Transverse colon (tissue), 4 donors: ENCODE measurements around the gene RAB40A. TPM values are rescaled to one million over a fixed set of nuclear protein-coding genes. Genes with fewer than 3 reads are reported as not detected.
A peak's percentile ranks its signal among the peaks of the same experiment; 100 is the strongest.
"Not testable (repeated sequence)": the region's sequence is repeated elsewhere in the genome, so short reads cannot be mapped to it uniquely, and the experiment has no call there.

Experiments used
- DNase-seq: peaks from one replicate; pipeline ENCODE4 v3.0.0-alpha.2; 2019
- H3K27ac ChIP-seq, 4 donors: fragments of 200-600 bp; sonication (generic); 2 replicates each; pipeline ENCODE4 v1.5.1; 2016 to 2018; ENCODE audit warnings: inconsistent platforms in 4 of 4
- H3K27me3 ChIP-seq: fragments of 200-600 bp; sonication (generic); 2 replicates; pipeline ENCODE4 v1.5.1; 2017; ENCODE audit warnings: inconsistent platforms
- H3K36me3 ChIP-seq, 4 donors: fragments of 200-600 bp; sonication (generic); 2 replicates each; pipeline ENCODE4 v1.5.1; 2017 to 2019; ENCODE audit warnings: inconsistent platforms in 4 of 4
- H3K4me1 ChIP-seq, 4 donors: fragments of 200-600 bp; sonication (generic); 2 replicates each; pipeline ENCODE4 v1.5.1; 2017 to 2020; ENCODE audit warnings: inconsistent platforms in 4 of 4
- H3K4me3 ChIP-seq, 4 donors: fragments of 200-600 bp; sonication (generic); 1 replicate in 1 of 4; 2 replicates in 3 of 4; pipeline versions ENCODE4 v1.5.1 to v1.6.1; 2017 to 2019; ENCODE audit warnings: inconsistent platforms in 4 of 4
- H3K9me3 ChIP-seq, 2 donors: fragments of 200-600 bp; sonication (generic); 2 replicates each; pipeline ENCODE4 v1.5.1; 2017 to 2019; ENCODE audit warnings: inconsistent platforms in 2 of 2
- CTCF ChIP-seq, 5 experiments: fragments of 200-600 bp in 3 of 5; fragments of 450-650 bp in 2 of 5; sonication (generic) in 3 of 5; IDR thresholded peaks; 1 replicate in 2 of 5; 2 replicates in 3 of 5; pipeline ENCODE4 v1.5.1; 2016 to 2017; ENCODE audit warnings: antibody characterized with exemption in 5 of 5, inconsistent platforms in 3 of 5, mild to moderate bottlenecking in 2 of 5, moderate library complexity in 1 of 5
- EP300 ChIP-seq: sonication (generic); formaldehyde crosslinking; IDR thresholded peaks from one replicate; pipeline ENCODE4 v1.6.1; 2017; ENCODE audit warnings: antibody characterized with exemption, low read depth
- POLR2A ChIP-seq: fragments of 450-650 bp; IDR thresholded peaks from one replicate; pipeline ENCODE4 v1.6.1; 2016; ENCODE audit warnings: antibody characterized with exemption, mild to moderate bottlenecking, moderate library complexity
- POLR2AphosphoS5 ChIP-seq, 3 donors: sonication (generic); formaldehyde crosslinking; IDR thresholded peaks; one replicate each; pipeline ENCODE4 v1.6.1; 2016; ENCODE audit warnings: antibody characterized with exemption in 3 of 3
- WGBS, 2 donors: methylation state at CpG; one replicate each; pipeline ENCODE4 v1.1.5; 2018; ENCODE audit warnings: low coverage in 1 of 2; 5-methylcytosine and 5-hydroxymethylcytosine counted together
- in situ Hi-C, 4 donors: fragments of 200-750 bp; cut with MboI; loops; one replicate each; pipeline versions ENCODE4 v1.15.0 to v1.15.1; 2017; ENCODE audit warnings: low sequenced_read_pairs in 3 of 4, low pct_ligation_motif_present in 1 of 4, low pct_unique_long_range_greater_than_20kb in 1 of 4
- intact Hi-C: fragments of 100-400 bp; cut with DNase I; formaldehyde crosslinking; loops from one replicate; pipeline ENCODE4 v1.15.1; 2023; ENCODE audit warnings: low total_unique reads
- total RNA-seq, 4 donors: library from RNA; depleted of rRNA; stranded (reverse); fragments of >200 nt; gene quantifications; one replicate each; pipeline ENCODE4 v1.1.0, GENCODE V29; 2016

Gene RAB40A
- total RNA-seq, 4 donors from 2014 or later, result 0.55 to 1.4 TPM; not detected in 2

- Histone ChIP-seq H3K4me3 (no peak overlapping the region), H3K4me1 (no peaks in the 10 kb centered on the region), H3K27ac (no peak overlapping the region), H3K9me3 (no peaks in the 10 kb centered on the region), H3K27me3 (no peaks in the 10 kb centered on the region), H3K36me3 (no peaks in the 10 kb centered on the region)
- no peak for DNase-seq
- in situ Hi-C loops, result no loop called here
- WGBS, 2 donors, result 54% methylated on average over 2 of the region's 2 CpGs; no CpG with 5 or more reads in 1 of the 2 donors
- intact Hi-C loops, result no loop called here
- TF ChIP-seq POLR2A, result no peak
- no peak for TF ChIP-seq EP300
- TF ChIP-seq CTCF (IDR thresholded peaks at IDR 0.05), result no peak
- no peak for TF ChIP-seq POLR2AphosphoS5 (IDR thresholded peaks at IDR 0.05)
Observed at GRCh38 chrX:103480526-103480925, 38.8 kb downstream of the RAB40A start.

GRCh38 chrX:103477496-103477895 is 41.8 kb downstream of the RAB40A start:
- in situ Hi-C loops (no loop called here), intact Hi-C loops (no loop called here)
- H3K27ac ChIP-seq, result no peak overlapping the region

GRCh38 chrX:103475381-103475780 is 43.9 kb downstream of the RAB40A start:
- H3K9me3 ChIP-seq, result no peaks in the 10 kb centered on the region
- H3K36me3 ChIP-seq, result no peaks in the 10 kb centered on the region
- no peak overlapping the region for H3K4me3 ChIP-seq
- H3K27ac ChIP-seq, result no peak overlapping the region
- in situ Hi-C loops, result no loop called here
- H3K4me1 ChIP-seq, result no peaks in the 10 kb centered on the region
- 83% methylated on average over 1 of the region's 1 CpG; no CpG with 5 or more reads in 1 of the 2 donors for WGBS, 2 donors
- no peak for TF ChIP-seq CTCF (IDR thresholded peaks at IDR 0.05)
- TF ChIP-seq POLR2AphosphoS5 (IDR thresholded peaks at IDR 0.05), result no peak
- no peak for TF ChIP-seq POLR2A
- no peak for TF ChIP-seq EP300
- DNase-seq, result no peak
- intact Hi-C loops, result no loop called here
- no peaks in the 10 kb centered on the region for H3K27me3 ChIP-seq

More at GRCh38 chrX:103477496-103477895, 41.8 kb downstream of the RAB40A start:
- H3K36me3 ChIP-seq, result no peaks in the 10 kb centered on the region
- H3K4me1 ChIP-seq, result no peaks in the 10 kb centered on the region
- no peaks in the 10 kb centered on the region for H3K9me3 ChIP-seq
- H3K27me3 ChIP-seq, result no peaks in the 10 kb centered on the region
- TF ChIP-seq POLR2AphosphoS5 (IDR thresholded peaks at IDR 0.05) (no peak), POLR2A (no peak), CTCF (IDR thresholded peaks at IDR 0.05) (no peak), EP300 (no peak)
- no peak for DNase-seq
- H3K4me3 ChIP-seq, result no peak overlapping the region

- H3K9me3 ChIP-seq, H3K4me3 ChIP-seq, H3K36me3 ChIP-seq, H3K27me3 ChIP-seq, H3K27ac ChIP-seq, H3K4me1 ChIP-seq: not testable (repeated sequence)
- in situ Hi-C loops, result loop anchor here in 3 of 4 donors (10.0 to 25.0 kb wide), 4 partner anchors 125 to 258 kb away; partner anchors contain the start of genes BEX4 (in 3 of the 3) and TCEAL7 (in 1 of the 3)
- intact Hi-C loops, result loop anchor here (10.0 kb wide), 1 partner anchor 125 kb away; no protein-coding TSS in a partner anchor
- 69% methylated on average over 8 of the region's 8 CpGs; no CpG with 5 or more reads in 1 of the 2 donors for WGBS, 2 donors
- peak; percentile 7 for DNase-seq
Observed at GRCh38 chrX:103469977-103470376, 49.3 kb downstream of the RAB40A start.

- intact Hi-C loops (loop anchor here (10.0 kb wide), 1 partner anchor 123 kb away; no protein-coding TSS in a partner anchor), in situ Hi-C loops (loop anchor here in 3 of 4 donors (10.0 to 25.0 kb wide), 4 partner anchors 123 to 256 kb away; partner anchors contain the start of genes BEX4 (in 3 of the 3) and TCEAL7 (in 1 of the 3))
- WGBS, 2 donors, result 52 to 63% methylated on average over 2 of the region's 2 CpGs
- no peaks in the 10 kb centered on the region for H3K9me3 ChIP-seq
- TF ChIP-seq POLR2AphosphoS5 (IDR thresholded peaks at IDR 0.05) (no peak), POLR2A (no peak), CTCF (IDR thresholded peaks at IDR 0.05) (no peak), EP300 (no peak)
- no peaks in the 10 kb centered on the region for H3K27me3 ChIP-seq
- DNase-seq, result no peak
- peaks cover 0 to 3% (median 0%) of the 10 kb centered on the region in 4 donors for H3K4me1 ChIP-seq
- no peaks in the 10 kb centered on the region for H3K36me3 ChIP-seq
- no peak overlapping the region for H3K27ac ChIP-seq
- no peak overlapping the region for H3K4me3 ChIP-seq
Observed at GRCh38 chrX:103467887-103468286, 51.4 kb downstream of the RAB40A start.
